ENCODE data around the gene KL. TPM values are rescaled to one million over a fixed set of nuclear protein-coding genes. Genes with fewer than 3 reads are reported as not detected.

Gene KL
- total RNA-seq, 1 experiment from 2014 or later: 1.3 TPM

- POLR2A ChIA-PET: no interaction called here
These were observed 47.4 kb upstream of the KL start for GRCh38 chr13:32968793-32969192.

DNA sequence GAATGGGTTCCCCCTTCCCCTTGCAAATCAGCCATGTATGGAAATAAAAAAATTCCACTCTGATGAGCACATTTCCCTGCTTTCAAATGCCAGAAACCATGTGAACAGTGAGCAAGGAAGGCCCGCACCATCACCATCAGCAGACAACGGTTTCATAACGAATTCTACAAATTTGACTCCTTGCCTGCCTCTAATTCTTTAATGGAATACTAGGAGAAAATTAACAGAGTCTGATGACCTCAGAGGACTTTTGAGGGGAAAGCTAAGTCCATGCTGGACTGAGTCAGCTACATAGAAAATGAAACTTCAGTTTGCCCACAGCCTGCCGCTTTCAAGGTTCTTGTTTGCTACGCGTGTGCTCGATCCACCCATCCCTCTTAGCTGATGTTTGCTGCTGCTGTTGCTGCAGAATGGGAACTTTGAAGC is 46.7 kb upstream of the KL start:
- no TSS peak for BruUV-seq (replicated peaks)
- H3K9me3 Mint-ChIP-seq (ENCODE audit: unreplicated experiment): no peaks in the 10 kb centered on the region
- no peaks in the 10 kb centered on the region for H3K27me3 Mint-ChIP-seq (ENCODE audit: insufficient read depth, unreplicated experiment)
- no peak overlapping the region for H3K4me3 Mint-ChIP-seq (ENCODE audit: unreplicated experiment)
- no peak overlapping the region for H3K27ac Mint-ChIP-seq (ENCODE audit: unreplicated experiment)
- H3K9me3 ChIP-seq: no peaks in the 10 kb centered on the region
- H3K4me3 ChIP-seq (ENCODE audit: low read depth, low read length): no peak overlapping the region
- no peaks in the 10 kb centered on the region for H3K4me1 ChIP-seq
- ChIA-PET POLR2A (no interaction called here), CTCF (no interaction called here)
- H3K36me3 Mint-ChIP-seq (ENCODE audit: insufficient read depth, unreplicated experiment): no peaks in the 10 kb centered on the region
- TF ChIP-seq CTCF (IDR thresholded peaks at IDR 0.05; ENCODE audit: insufficient read depth in 1 of 2, low read depth in 1 of 2, low read length in 1 of 2, severe bottlenecking in 1 of 2, unreplicated experiment in 1 of 2): no peak
- DNase-seq: no peak
- intact Hi-C loops (cut with micrococcal nuclease; ENCODE audit: unreplicated experiment): no loop called here
- H3K36me3 ChIP-seq (ENCODE audit: control insufficient read depth, insufficient read depth, low read length): no peaks in the 10 kb centered on the region
- no peaks in the 10 kb centered on the region for H3K4me1 Mint-ChIP-seq (ENCODE audit: low read depth, unreplicated experiment)
- no peaks in the 10 kb centered on the region for H3K27me3 ChIP-seq (replicated peaks; ENCODE audit: control insufficient read depth, insufficient read depth, low read length)

More at GRCh38 chr13:32968793-32969192, 47.4 kb upstream of the KL start:
- H3K4me3 ChIP-seq (ENCODE audit: low read depth, low read length): no peak overlapping the region
- BruUV-seq (replicated peaks): no TSS peak
- no peak for TF ChIP-seq CTCF (IDR thresholded peaks at IDR 0.05; ENCODE audit: insufficient read depth in 1 of 2, low read depth in 1 of 2, low read length in 1 of 2, severe bottlenecking in 1 of 2, unreplicated experiment in 1 of 2)
- Mint-ChIP-seq H3K36me3 (ENCODE audit: insufficient read depth, unreplicated experiment) (no peaks in the 10 kb centered on the region), H3K27me3 (ENCODE audit: insufficient read depth, unreplicated experiment) (no peaks in the 10 kb centered on the region), H3K27ac (ENCODE audit: unreplicated experiment) (no peak overlapping the region), H3K9me3 (ENCODE audit: unreplicated experiment) (no peaks in the 10 kb centered on the region), H3K4me1 (ENCODE audit: low read depth, unreplicated experiment) (no peaks in the 10 kb centered on the region), H3K4me3 (ENCODE audit: unreplicated experiment) (no peak overlapping the region)
- no peaks in the 10 kb centered on the region for H3K36me3 ChIP-seq (ENCODE audit: control insufficient read depth, insufficient read depth, low read length)
- no peaks in the 10 kb centered on the region for H3K27me3 ChIP-seq (replicated peaks; ENCODE audit: control insufficient read depth, insufficient read depth, low read length)
- no peaks in the 10 kb centered on the region for H3K4me1 ChIP-seq
- CTCF ChIA-PET: no interaction called here
- intact Hi-C loops (cut with micrococcal nuclease; ENCODE audit: unreplicated experiment): no loop called here
- no peaks in the 10 kb centered on the region for H3K9me3 ChIP-seq
- DNase-seq: no peak

DNA sequence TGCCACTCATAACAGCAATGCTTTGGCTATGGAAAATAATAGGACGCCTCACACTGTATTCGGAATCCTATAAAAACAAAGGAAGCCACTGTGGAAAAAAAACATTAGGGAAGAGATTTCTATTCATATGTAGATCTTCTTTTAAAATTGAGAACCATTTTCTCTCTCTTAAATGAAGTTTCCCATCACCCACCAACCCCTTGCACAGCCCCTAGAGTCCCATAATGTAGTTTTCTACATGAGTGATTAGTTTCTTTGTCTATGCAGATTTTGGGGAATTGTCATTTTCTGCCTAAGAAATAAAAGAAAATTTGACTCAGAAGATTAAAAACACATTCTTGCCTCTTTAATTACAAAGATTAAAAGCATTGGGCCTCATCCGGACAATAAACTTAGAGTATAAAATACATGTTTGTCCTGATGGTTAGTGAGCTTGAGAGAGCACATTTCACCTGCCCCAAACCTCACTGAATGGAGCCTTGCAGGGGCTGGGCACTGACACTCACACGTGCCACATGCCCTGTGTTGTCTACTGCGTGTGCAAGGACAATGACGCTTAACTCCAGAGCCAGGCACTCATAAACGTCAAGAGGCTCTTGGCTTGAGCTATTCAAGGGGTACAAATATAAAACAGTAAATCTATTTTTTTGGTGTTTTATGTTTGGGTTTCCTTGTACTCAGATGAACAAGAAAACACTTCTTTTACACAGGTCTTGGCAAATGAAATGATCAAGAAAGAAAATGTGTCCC is 40.0 kb upstream of the KL start:
- no peaks in the 10 kb centered on the region for H3K27me3 ChIP-seq (replicated peaks; ENCODE audit: control insufficient read depth, insufficient read depth, low read length)
- Mint-ChIP-seq H3K4me3 (ENCODE audit: unreplicated experiment) (no peak overlapping the region), H3K27ac (ENCODE audit: unreplicated experiment) (no peak overlapping the region), H3K27me3 (ENCODE audit: insufficient read depth, unreplicated experiment) (no peaks in the 10 kb centered on the region), H3K36me3 (ENCODE audit: insufficient read depth, unreplicated experiment) (no peaks in the 10 kb centered on the region), H3K4me1 (ENCODE audit: low read depth, unreplicated experiment) (no peaks in the 10 kb centered on the region), H3K9me3 (ENCODE audit: unreplicated experiment) (no peaks in the 10 kb centered on the region)
- DNase-seq: no peak
- H3K4me1 ChIP-seq: no peaks in the 10 kb centered on the region
- TF ChIP-seq CTCF (IDR thresholded peaks at IDR 0.05; ENCODE audit: insufficient read depth in 1 of 2, low read depth in 1 of 2, low read length in 1 of 2, severe bottlenecking in 1 of 2, unreplicated experiment in 1 of 2): no peak
- H3K9me3 ChIP-seq: no peaks in the 10 kb centered on the region
- intact Hi-C loops (cut with micrococcal nuclease; ENCODE audit: unreplicated experiment): no loop called here
- POLR2A ChIA-PET: no interaction called here
- CTCF ChIA-PET: no interaction called here
- BruUV-seq (replicated peaks): no TSS peak
- H3K36me3 ChIP-seq (ENCODE audit: control insufficient read depth, insufficient read depth, low read length): no peaks in the 10 kb centered on the region
- no peak overlapping the region for H3K4me3 ChIP-seq (ENCODE audit: low read depth, low read length)
